Measurements from ENCODE around the gene TXNRD3. TPM values are rescaled to one million over a fixed set of nuclear protein-coding genes. Genes with fewer than 3 reads are reported as not detected.
"Not testable (repeated sequence)": the region's sequence is repeated elsewhere in the genome, so short reads cannot be mapped to it uniquely, and the experiment has no call there.

Gene TXNRD3
- total and polyA plus RNA-seq, 2 donors (not counting 1 experiment from before 2014, with no cell fraction given): 5.2 to 8.8 TPM

DNA sequence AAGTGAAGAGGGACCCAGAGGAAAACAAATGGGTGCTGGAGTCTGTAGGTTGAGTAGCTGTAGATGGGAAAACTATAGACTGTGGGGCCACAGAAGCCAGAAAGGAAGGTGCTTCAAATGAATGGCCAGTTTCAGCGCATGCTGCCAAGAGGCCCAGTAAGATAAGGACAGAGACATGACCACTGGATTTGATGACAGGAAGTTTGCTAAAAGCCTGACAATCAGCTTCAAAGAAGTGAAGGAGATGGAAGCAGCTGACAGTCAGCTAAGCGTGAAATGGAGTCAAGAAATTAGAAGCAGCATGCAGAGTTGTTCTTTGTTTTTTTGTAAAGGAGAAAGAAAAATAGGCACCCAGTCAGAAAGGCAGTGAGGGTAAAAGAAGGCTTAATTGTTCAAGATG, 24.9 kb downstream of the TXNRD3 start:
- Histone ChIP-seq H3K4me1 (ENCODE audit: control insufficient read depth, extremely low read depth, insufficient read depth, low read length) (no peaks in the 10 kb centered on the region), H3K27ac (ENCODE audit: insufficient read depth, low read length) (no peak overlapping the region), H3K4me3 (replicated peaks in 1 of 4; ENCODE audit: control extremely low read depth in 1 of 4, insufficient read depth in 1 of 4, low read depth in 3 of 4, low read length in 4 of 4) (no peak overlapping the region), H3K9me3 (ENCODE audit: control insufficient read depth, insufficient read depth, low read depth, low read length) (no peaks in the 10 kb centered on the region), H3K4me2 (ENCODE audit: extremely low read depth, insufficient read depth, low read length) (no peak overlapping the region), H3K27me3 (ENCODE audit: control insufficient read depth, insufficient read depth, low read length) (no peaks in the 10 kb centered on the region), H3K9ac (ENCODE audit: insufficient read depth, low read length) (no peak overlapping the region), H3K79me2 (ENCODE audit: control insufficient read depth, insufficient read depth, low read length) (no peaks in the 10 kb centered on the region), H4K20me1 (ENCODE audit: control insufficient read depth, extremely low read depth, insufficient read depth, low read length) (no peaks in the 10 kb centered on the region), H2AFZ (ENCODE audit: low read length) (no peak overlapping the region), H3K36me3 (ENCODE audit: control insufficient read depth, insufficient read depth, low read length) (no peaks in the 10 kb centered on the region)
- no peak for TF ChIP-seq EZH2 (IDR thresholded peaks at IDR 0.05; ENCODE audit: low read length, missing control alignments)
- TF ChIP-seq, protein P1, sequence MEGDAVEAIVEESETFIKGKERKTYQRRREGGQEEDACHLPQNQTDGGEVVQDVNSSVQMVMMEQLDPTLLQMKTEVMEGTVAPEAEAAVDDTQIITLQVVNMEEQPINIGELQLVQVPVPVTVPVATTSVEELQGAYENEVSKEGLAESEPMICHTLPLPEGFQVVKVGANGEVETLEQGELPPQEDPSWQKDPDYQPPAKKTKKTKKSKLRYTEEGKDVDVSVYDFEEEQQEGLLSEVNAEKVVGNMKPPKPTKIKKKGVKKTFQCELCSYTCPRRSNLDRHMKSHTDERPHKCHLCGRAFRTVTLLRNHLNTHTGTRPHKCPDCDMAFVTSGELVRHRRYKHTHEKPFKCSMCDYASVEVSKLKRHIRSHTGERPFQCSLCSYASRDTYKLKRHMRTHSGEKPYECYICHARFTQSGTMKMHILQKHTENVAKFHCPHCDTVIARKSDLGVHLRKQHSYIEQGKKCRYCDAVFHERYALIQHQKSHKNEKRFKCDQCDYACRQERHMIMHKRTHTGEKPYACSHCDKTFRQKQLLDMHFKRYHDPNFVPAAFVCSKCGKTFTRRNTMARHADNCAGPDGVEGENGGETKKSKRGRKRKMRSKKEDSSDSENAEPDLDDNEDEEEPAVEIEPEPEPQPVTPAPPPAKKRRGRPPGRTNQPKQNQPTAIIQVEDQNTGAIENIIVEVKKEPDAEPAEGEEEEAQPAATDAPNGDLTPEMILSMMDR (conservative IDR thresholded peaks at IDR 0.05 in 1 of 2, IDR thresholded peaks at IDR 0.05 in 1 of 2; ENCODE audit: low read depth in 1 of 2, low read length in 2 of 2): no peak
- no peak for DNase-seq (ENCODE audit: low read depth in 2 of 2)

DNA sequence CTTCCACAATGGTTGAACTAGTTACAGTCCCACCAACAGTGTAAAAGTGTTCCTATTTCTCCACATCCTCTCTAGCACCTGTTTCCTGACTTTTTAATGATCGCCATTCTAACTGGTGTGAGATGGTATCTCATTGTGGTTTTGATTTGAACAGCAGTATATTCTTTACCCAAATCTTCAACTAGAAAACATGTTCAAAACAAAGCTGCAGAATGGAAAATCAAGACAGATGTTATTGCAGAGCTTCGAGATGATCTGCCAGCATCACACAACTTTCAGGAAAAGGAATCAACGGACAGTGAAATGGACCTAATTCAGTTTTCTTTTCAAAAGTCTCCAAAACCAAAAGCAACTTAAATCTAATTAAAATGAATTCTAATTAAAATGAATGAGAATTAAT, 29.2 kb downstream of the TXNRD3 start:
- not testable (repeated sequence) for H3K4me3 ChIP-seq (replicated peaks in 1 of 4; ENCODE audit: control extremely low read depth in 1 of 4, insufficient read depth in 1 of 4, low read depth in 3 of 4, low read length in 4 of 4); DNase-seq (ENCODE audit: low read depth in 2 of 2); H4K20me1 ChIP-seq (ENCODE audit: control insufficient read depth, extremely low read depth, insufficient read depth, low read length); H3K4me1 ChIP-seq (ENCODE audit: control insufficient read depth, extremely low read depth, insufficient read depth, low read length); H3K79me2 ChIP-seq (ENCODE audit: control insufficient read depth, insufficient read depth, low read length); H3K36me3 ChIP-seq (ENCODE audit: control insufficient read depth, insufficient read depth, low read length); H3K27ac ChIP-seq (ENCODE audit: insufficient read depth, low read length); H3K27me3 ChIP-seq (ENCODE audit: control insufficient read depth, insufficient read depth, low read length); H3K9ac ChIP-seq (ENCODE audit: insufficient read depth, low read length); H2AFZ ChIP-seq (ENCODE audit: low read length); H3K9me3 ChIP-seq (ENCODE audit: control insufficient read depth, insufficient read depth, low read depth, low read length); H3K4me2 ChIP-seq (ENCODE audit: extremely low read depth, insufficient read depth, low read length)

DNA sequence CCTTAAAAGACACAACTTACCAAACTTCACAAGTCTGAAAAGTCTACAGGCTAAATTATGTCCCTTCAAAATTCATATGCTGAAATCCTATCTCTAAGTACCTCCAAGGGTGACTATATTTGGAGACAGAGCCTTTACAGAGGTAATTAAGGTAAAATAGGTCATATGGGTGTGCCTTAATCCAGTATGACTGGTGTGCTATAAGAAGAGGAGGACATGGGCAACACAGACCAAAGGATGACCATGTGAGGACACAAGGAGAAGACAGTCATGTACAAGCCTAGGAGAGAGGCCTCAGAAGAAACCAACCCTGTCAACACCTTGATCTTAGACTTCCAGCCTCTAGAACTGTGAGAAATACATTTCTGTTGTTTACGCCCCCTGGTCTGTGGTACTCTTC, 32.2 kb downstream of the TXNRD3 start:
- no peaks in the 10 kb centered on the region for H3K36me3 ChIP-seq (ENCODE audit: control insufficient read depth, insufficient read depth, low read length)
- no peaks in the 10 kb centered on the region for H3K9me3 ChIP-seq (ENCODE audit: control insufficient read depth, insufficient read depth, low read depth, low read length)
- H3K4me2 ChIP-seq (ENCODE audit: extremely low read depth, insufficient read depth, low read length): no peak overlapping the region
- H3K27me3 ChIP-seq (ENCODE audit: control insufficient read depth, insufficient read depth, low read length): no peaks in the 10 kb centered on the region
- TF ChIP-seq, protein P1 (conservative IDR thresholded peaks at IDR 0.05 in 1 of 2, IDR thresholded peaks at IDR 0.05 in 1 of 2; ENCODE audit: low read depth in 1 of 2, low read length in 2 of 2): no peak
- TF ChIP-seq EZH2 (IDR thresholded peaks at IDR 0.05; ENCODE audit: low read length, missing control alignments): no peak
- H3K4me1 ChIP-seq (ENCODE audit: control insufficient read depth, extremely low read depth, insufficient read depth, low read length): peaks cover 3% of the 10 kb centered on the region
- no peak overlapping the region for H3K4me3 ChIP-seq (replicated peaks in 1 of 4; ENCODE audit: control extremely low read depth in 1 of 4, insufficient read depth in 1 of 4, low read depth in 3 of 4, low read length in 4 of 4)
- H3K79me2 ChIP-seq (ENCODE audit: control insufficient read depth, insufficient read depth, low read length): no peaks in the 10 kb centered on the region
- DNase-seq (ENCODE audit: low read depth in 2 of 2): no peak
- H2AFZ ChIP-seq (ENCODE audit: low read length): no peak overlapping the region
- no peak overlapping the region for H3K27ac ChIP-seq (ENCODE audit: insufficient read depth, low read length)
- no peaks in the 10 kb centered on the region for H4K20me1 ChIP-seq (ENCODE audit: control insufficient read depth, extremely low read depth, insufficient read depth, low read length)
- no peak overlapping the region for H3K9ac ChIP-seq (ENCODE audit: insufficient read depth, low read length)

Data from fibroblast of lung (primary cell).